Inflammatory macrophage treated with lipopolysaccharide for 4 hours (primary cell): Measurements from ENCODE around the gene JMJD1C.
A peak's percentile ranks its signal among the peaks of the same experiment; 100 is the strongest.
"Not testable (repeated sequence)": the region's sequence is repeated elsewhere in the genome, so short reads cannot be mapped to it uniquely, and the experiment has no call there.

Experiments used
- DNase-seq: peaks from one replicate; pipeline ENCODE4 v3.0.0-alpha.2; 2020

The JMJD1C gene

DNA sequence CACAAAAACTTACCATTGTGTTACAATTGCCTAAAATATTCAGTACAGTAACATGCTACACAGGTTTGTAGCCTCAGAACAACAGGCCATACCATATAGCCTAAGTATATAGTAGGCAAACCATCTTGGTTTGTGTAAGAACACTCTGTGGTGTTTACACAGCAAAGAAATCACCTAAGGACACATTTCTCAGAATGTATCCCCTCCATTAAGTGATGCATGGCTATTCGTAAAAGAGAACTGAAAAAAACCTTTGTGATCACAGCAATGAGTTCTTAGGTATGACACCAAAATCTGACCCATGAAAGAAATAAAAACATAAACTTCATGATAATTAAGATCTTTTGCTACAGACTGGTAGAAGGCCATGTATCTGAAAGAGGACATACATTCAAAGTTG is 121.5 kb downstream of the JMJD1C start:
- DNase-seq, result no peak

DNA sequence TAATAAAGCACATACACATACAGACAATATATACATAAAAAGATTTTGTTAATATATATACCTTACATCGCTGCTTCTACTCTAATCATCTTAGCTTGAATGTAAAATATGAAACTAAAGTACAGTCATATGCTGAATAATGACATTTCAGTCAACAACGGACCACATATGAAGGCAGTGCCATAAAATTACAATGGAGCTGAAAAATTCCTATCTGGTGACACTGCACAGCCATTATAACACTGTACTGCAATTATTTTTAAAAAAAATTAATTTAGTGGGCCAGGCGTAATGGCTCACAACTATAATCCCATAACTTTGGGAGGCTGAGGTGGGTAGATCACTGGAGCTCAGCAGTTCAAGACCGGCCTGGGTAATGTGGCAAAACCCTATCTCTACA is 122.3 kb downstream of the JMJD1C start:
- DNase-seq, result no peak

DNA sequence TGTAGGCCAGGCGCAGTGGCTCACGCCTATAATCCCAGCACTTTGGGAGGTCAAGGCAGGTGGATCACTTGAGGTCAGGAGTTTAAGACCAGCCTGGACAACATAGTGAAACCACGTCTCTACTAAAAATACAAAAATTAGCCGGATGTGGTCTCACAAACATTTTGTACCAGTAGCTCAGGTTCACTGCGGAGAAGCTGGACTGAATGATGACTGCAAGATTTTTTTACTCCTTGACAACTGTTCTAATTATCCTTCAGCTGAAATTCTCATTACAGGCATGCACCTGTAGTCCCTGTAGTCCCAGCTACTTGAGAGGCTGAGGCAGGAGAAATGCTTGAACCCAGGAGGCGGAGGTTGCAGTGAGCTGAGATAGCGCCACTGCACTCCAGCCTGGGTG is 126.1 kb downstream of the JMJD1C start:
- not testable (repeated sequence) for DNase-seq

- no peak for DNase-seq
Observed at GRCh38 chr10:63337455-63338251, 128.1 kb downstream of the JMJD1C start.

GRCh38 chr10:63331586-63331985 is 134.2 kb downstream of the JMJD1C start:
- no peak for DNase-seq

DNA sequence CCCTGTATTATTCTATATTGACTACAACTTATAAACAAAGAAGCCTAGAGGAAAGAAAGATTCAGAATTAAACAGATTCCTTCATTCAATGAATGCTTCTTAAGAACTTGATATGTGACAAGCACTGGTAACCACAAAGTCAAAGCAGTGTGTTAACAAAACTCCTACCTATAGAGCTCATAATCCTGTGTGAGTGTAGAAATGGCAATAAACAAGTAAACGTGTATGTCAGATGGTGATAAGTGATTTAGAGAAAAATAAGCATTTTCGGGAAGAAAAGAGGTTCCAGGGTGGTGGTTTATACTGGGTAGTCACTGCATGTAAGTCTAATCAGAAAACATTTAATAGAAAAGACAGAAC is 141.3 kb downstream of the JMJD1C start:
- no peak for DNase-seq

- DNase-seq, result peak; percentile 75
Observed at GRCh38 chr10:63323701-63324494, 141.9 kb downstream of the JMJD1C start.

- DNase-seq, result no peak
Observed at GRCh38 chr10:63320683-63321082, 145.1 kb downstream of the JMJD1C start.

DNA sequence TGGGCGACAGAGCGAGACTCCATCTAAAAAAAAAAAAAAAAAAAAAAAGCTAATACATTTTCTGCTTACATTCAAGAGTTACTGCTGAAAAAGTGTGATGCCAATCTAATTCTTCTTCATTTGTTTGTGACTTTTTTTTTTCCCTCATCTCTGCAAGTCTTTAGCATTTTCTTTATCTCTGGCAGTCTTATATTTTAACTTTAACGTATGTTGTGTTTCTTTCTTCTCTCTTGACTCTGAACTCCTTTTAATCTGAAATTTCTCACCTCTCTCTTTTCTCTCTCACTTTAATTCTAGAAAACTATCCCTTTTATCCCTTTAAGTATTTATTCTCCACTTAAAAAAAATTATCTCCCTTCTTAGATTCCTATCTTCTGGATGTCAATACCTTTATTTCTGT is 146.5 kb downstream of the JMJD1C start:
- no peak for DNase-seq

- no peak for DNase-seq
Observed at GRCh38 chr10:63318491-63318890, 147.3 kb downstream of the JMJD1C start.

DNA sequence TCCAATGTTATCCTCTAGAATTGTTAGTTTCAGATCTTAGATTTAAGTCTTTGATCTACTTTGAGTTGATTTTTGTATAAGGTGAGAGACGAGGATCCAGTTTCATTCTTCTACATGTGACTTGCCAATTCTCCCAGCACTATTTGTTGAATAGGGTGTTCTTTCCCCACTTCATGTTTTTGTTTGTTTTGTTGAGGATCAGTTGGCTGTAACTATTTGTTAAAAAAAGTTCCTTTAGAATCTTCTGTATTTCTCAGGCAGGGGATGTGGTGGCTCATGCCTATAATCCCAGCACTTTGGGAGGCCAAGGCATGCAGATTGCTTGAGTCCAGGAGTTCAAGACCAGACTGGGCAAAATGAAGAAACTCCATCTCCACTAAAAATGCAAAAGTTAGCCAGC is 151.8 kb downstream of the JMJD1C start:
- no peak for DNase-seq

DNA sequence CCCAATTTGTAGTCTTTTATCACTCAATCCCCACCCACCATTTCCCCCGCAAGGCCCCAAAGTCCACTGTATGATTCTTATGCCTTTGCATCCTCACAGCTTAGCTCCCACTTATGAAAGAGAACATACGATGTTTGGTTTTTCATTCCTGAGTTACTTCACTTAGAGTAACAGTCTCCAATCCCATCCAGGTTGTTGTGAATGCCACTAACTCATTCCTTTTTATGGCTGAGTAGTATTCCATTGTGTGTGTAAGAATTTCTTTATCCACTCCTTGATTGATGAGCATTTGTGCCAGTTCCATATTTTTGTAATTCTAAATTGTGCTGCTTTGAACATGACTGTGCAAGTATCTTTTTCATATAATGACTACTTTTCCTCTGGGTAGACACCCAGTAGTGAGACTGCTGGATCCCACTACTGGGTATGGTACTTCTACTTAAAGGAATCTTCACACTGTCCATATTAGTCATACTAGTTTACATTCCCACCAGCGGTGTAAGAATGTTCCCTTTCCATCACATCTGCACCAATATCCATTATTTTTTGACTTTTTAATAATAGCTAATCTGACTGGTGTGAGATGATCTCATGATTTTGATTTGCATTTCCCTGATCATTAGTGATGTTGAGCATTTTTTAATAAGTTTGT is 152.6 kb downstream of the JMJD1C start:
- DNase-seq, result no peak

DNA sequence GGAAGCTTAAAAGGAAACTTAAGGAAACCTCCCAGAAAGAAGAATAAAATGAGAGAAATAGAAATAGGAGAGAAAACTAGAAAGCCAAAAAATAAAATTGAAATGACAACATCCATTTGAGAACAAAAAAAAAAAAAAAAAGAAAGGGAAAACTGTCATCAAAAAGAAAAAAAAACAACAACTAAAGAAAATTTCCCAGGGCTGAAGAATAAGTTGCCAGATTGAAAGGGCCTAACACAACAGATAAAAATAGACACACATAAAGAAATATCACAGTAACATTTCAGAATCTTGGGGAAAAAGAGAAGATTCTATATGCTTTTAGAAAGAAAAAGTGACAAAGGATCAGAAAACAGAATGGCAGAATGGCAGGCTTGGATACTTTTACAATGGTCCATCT is 157.1 kb downstream of the JMJD1C start:
- DNase-seq, result no peak

DNA sequence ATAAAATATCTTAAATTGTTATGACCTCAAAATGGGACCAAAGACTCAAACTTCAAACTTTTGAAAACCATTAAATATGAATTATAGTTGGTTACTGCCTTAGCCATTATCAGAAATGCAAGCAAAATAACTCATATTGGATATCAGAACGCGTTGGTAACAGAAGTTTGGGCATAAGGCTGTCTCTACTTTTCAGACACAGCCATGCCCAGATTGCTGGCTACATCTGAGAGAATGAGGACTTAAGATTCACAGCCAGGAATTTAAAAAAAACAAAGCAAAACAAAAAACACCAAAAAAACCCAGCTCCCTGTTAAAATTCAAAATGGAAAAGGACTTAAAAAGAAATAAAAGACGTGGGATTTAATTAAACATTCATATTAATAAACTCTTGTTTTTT is 161.6 kb downstream of the JMJD1C start:
- DNase-seq, result no peak

DNA sequence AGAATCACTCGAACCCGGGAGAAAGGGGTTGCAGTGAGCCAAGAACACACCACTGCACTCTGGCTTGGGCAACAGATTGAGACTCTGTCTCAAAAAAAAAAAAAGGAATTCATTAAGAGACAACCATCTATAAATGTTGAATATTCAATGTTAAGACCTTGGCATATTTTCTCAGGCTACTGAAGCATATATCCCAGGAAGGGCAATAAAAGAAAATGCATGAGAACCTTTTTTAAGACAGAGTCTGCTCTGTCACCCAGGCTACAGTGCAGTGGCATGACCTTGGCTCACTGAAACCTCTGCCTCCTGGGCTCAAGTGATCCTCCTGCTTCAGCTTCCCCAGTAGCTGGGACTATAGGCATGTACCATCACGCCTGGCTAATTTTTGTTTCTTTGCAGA is 165.0 kb downstream of the JMJD1C start:
- DNase-seq, result no peak

GRCh38 chr10:63297941-63298340 is 167.8 kb downstream of the JMJD1C start:
- DNase-seq, result no peak

- peak; percentile 24 for DNase-seq
Observed at GRCh38 chr10:63294781-63295180, 171.0 kb downstream of the JMJD1C start.

GRCh38 chr10:63292847-63293246 is 172.9 kb downstream of the JMJD1C start:
- not testable (repeated sequence) for DNase-seq

DNA sequence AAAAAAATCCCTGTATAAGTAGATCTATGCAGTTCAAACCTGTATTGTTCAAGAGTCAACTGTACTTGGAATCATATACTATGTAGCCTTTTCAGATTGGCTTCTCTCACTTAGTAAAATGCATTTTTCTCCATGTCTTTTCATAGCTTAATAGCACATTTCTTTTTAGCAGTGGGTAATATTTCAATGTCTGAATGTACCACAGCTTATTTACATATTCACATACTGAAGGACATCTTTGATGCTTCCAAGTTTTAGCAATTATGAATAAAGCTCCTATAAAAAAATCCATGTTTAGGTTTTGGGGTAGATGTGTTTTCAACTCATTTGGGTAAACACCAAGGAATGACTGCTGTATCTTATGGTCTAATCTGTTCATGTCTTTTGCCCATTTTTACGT is 177.6 kb downstream of the JMJD1C start:
- DNase-seq, result no peak

- no peak for DNase-seq
Observed at GRCh38 chr10:63286754-63287264, 179.0 kb downstream of the JMJD1C start.

DNA sequence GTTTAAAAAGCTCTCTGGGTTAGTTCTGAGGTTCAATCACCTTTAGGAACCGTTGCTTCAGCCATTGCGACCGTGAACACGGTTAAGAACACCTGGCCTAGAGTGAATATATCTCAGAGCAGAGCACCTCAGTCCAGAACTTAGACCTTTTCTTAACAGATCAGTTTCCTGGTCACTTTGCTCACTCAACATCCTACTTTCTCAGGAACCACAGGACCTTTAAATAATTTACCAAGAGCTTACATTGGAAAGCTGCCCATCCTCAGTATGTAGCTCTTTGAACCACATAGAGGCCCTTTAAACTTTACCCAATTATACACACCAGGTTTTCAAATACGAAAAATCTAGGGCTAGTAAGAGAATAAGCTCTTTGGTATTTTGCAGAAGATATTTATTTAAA is 179.4 kb downstream of the JMJD1C start:
- no peak for DNase-seq

DNA sequence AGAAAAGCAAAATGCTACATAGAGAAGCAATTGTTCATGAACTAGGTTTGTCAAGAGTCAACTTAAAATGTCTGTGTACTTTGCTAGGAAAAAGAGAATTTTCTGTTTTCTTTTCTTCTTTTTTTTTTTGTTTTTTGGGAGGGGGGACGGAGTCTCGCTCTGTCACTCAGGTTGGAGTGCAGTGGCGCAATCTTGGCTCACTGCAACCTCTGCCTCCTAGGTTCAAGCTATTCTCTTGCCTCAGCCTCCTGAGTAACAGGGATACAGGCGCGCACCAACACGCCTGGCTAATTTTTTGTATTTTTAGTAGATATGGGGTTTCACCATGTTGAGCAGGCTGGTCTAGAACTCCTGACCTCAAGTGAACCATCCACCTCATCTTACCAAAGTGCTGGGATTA is 181.9 kb downstream of the JMJD1C start:
- not testable (repeated sequence) for DNase-seq

GRCh38 chr10:63283093-63283492 is 182.7 kb downstream of the JMJD1C start:
- no peak for DNase-seq

- DNase-seq, result no peak
Observed at GRCh38 chr10:63281967-63282366, 183.8 kb downstream of the JMJD1C start.
